ENCODE measurements around the gene CARMIL3.

GRCh38 chr14:24110523-24110922, 58.7 kb downstream of the CARMIL3 start:
- no peak for TF ChIP-seq CTCF (conservative IDR thresholded peaks at IDR 0.05)
- no peak for TF ChIP-seq ZFX (IDR thresholded peaks at IDR 0.05)

All from C4-2B (cell line).